Liver (tissue), 9 donors: Measurements from ENCODE around the gene LRMDA. TPM values are rescaled to one million over a fixed set of nuclear protein-coding genes. Genes with fewer than 3 reads are reported as not detected.

ENCODE experiments used
- DNase-seq: peaks from one replicate; pipeline ENCODE4 v3.0.0-alpha.2; 2017; ENCODE audit warnings: low spot score
- H3K27ac ChIP-seq, 2 donors: one replicate each; pipeline ENCODE4 v1.7.0; 2013; ENCODE audit warnings: inconsistent platforms in 2 of 2, low read length in 2 of 2, control low read depth in 1 of 2, low read depth in 1 of 2, mild to moderate bottlenecking in 1 of 2
- H3K27me3 ChIP-seq, 4 donors: one replicate each; pipeline versions ENCODE4 v1.6.1 to v1.7.0; 2013; ENCODE audit warnings: low read length in 3 of 4, inconsistent platforms in 1 of 4, mild to moderate bottlenecking in 1 of 4, moderate library complexity in 1 of 4; ENCODE audit not compliant: control insufficient read depth in 4 of 4, insufficient read depth in 4 of 4
- H3K36me3 ChIP-seq, 4 donors: one replicate each; pipeline versions ENCODE4 v1.6.1 to v1.7.0; 2013; ENCODE audit warnings: low read length in 3 of 4, mild to moderate bottlenecking in 3 of 4, low read depth in 1 of 4, moderate library complexity in 1 of 4; ENCODE audit not compliant: control insufficient read depth in 4 of 4, insufficient read depth in 3 of 4
- H3K4me1 ChIP-seq, 4 donors: one replicate each; pipeline versions ENCODE4 v1.6.1 to v1.7.0; 2013; ENCODE audit warnings: low read length in 3 of 4, mild to moderate bottlenecking in 3 of 4, moderate library complexity in 1 of 4; ENCODE audit not compliant: control insufficient read depth in 4 of 4, insufficient read depth in 4 of 4
- H3K4me3 ChIP-seq, 3 donors: one replicate each; pipeline versions ENCODE4 v1.6.1 to v1.7.0; 2013; ENCODE audit warnings: low read length in 3 of 3, control low read depth in 1 of 3, low read depth in 1 of 3, mild to moderate bottlenecking in 1 of 3
- H3K9ac ChIP-seq, 2 donors: one replicate each; pipeline ENCODE4 v1.7.0; 2013; ENCODE audit warnings: low read length in 2 of 2, mild to moderate bottlenecking in 2 of 2, moderate library complexity in 2 of 2, control low read depth in 1 of 2, low read depth in 1 of 2
- H3K9me3 ChIP-seq, 4 donors: one replicate each; pipeline versions ENCODE4 v1.6.1 to v1.7.0; 2013; ENCODE audit warnings: low read length in 3 of 4; ENCODE audit not compliant: control insufficient read depth in 4 of 4
- EGR1 ChIP-seq, 2 donors: IDR thresholded peaks; 2 replicates each; pipeline ENCODE4 v1.6.1; 2016 to 2018; ENCODE audit warnings: antibody characterized with exemption in 2 of 2, low read depth in 2 of 2
- FOXA1 ChIP-seq: IDR thresholded peaks from 2 replicates; pipeline ENCODE4 v1.6.1; 2016; ENCODE audit warnings: antibody characterized with exemption
- FOXA2 ChIP-seq: IDR thresholded peaks from 2 replicates; pipeline ENCODE4 v1.6.1; 2016; ENCODE audit warnings: antibody characterized with exemption
- GABPA ChIP-seq, 2 donors: IDR thresholded peaks in 1 of 2; conservative IDR thresholded peaks in 1 of 2; 2 replicates each; pipeline ENCODE4 v1.6.1; 2016; ENCODE audit warnings: antibody characterized with exemption in 2 of 2, mild to moderate bottlenecking in 1 of 2, moderate library complexity in 1 of 2
- HNF4A ChIP-seq, 2 donors: conservative IDR thresholded peaks; 2 replicates each; pipeline ENCODE4 v1.6.1; 2016; ENCODE audit warnings: antibody characterized with exemption in 2 of 2, mild to moderate bottlenecking in 2 of 2
- HNF4G ChIP-seq: IDR thresholded peaks from 2 replicates; pipeline ENCODE4 v1.6.1; 2016; ENCODE audit warnings: antibody characterized with exemption
- JUND ChIP-seq, 2 donors: IDR thresholded peaks; 2 replicates each; pipeline ENCODE4 v1.6.1; 2016; ENCODE audit warnings: antibody characterized with exemption in 2 of 2
- NR2F2 ChIP-seq: IDR thresholded peaks from 2 replicates; pipeline ENCODE4 v1.6.1; 2016; ENCODE audit warnings: antibody characterized with exemption
- RAD21 ChIP-seq, 2 donors: IDR thresholded peaks; 2 replicates each; pipeline ENCODE4 v1.6.1; 2016; ENCODE audit warnings: antibody characterized with exemption in 2 of 2, mild to moderate bottlenecking in 2 of 2
- RXRA ChIP-seq, 2 donors: IDR thresholded peaks; 2 replicates each; pipeline ENCODE4 v1.6.1; 2017 to 2018; ENCODE audit warnings: antibody characterized with exemption in 2 of 2, mild to moderate bottlenecking in 1 of 2
- SP1 ChIP-seq: IDR thresholded peaks from 2 replicates; pipeline ENCODE4 v1.6.1; 2018; ENCODE audit warnings: antibody characterized with exemption, mild to moderate bottlenecking
- TAF1 ChIP-seq: conservative IDR thresholded peaks from 2 replicates; pipeline ENCODE4 v1.6.1; 2016; ENCODE audit warnings: antibody characterized with exemption, mild to moderate bottlenecking
- YY1 ChIP-seq: IDR thresholded peaks from 2 replicates; pipeline ENCODE4 v1.6.1; 2016; ENCODE audit warnings: antibody characterized with exemption, mild to moderate bottlenecking
- WGBS: extraction: QIAGEN DNeasy Blood & Tissue Kit; methylation state at CpG from one replicate; pipeline ENCODE4 v1.1.7; 2013; 5-methylcytosine and 5-hydroxymethylcytosine counted together
- polyA plus RNA-seq, 2 donors: library from polyadenylated mRNA; stranded (reverse) in 1 of 2; unstranded in 1 of 2; fragments of 200-250 nt in 1 of 2; fragments of >200 nt in 1 of 2; fragmentation: Nextera tagmentation in 1 of 2; extraction: Ambion mirVana in 1 of 2; gene quantifications; one replicate each; pipeline versions ENCODE4 v1.2.1 to v1.2.3, GENCODE V29; 2013 to 2015
- total RNA-seq, 2 donors: library from RNA; depleted of rRNA; stranded (reverse); fragments of >200 nt; gene quantifications; one replicate each; pipeline ENCODE4 v1.2.3, GENCODE V29; 2014
- TF ChIP-seq, protein P1 (sequence below): IDR thresholded peaks from 2 replicates; pipeline ENCODE4 v1.6.1; 2016; ENCODE audit warnings: antibody characterized with exemption
- TF ChIP-seq, protein P2 (sequence below): IDR thresholded peaks from 2 replicates; pipeline ENCODE4 v1.6.1; 2016; ENCODE audit warnings: antibody characterized with exemption, mild to moderate bottlenecking
- TF ChIP-seq, protein P3 (sequence below): fragments of 150-350 bp; IDR thresholded peaks from 2 replicates; pipeline ENCODE4 v1.5.1; 2017; ENCODE audit warnings: improper control_type of control experiment, low read depth, low read length; ENCODE audit not compliant: missing input control
- TF ChIP-seq, protein P4 (sequence below): IDR thresholded peaks from 2 replicates; pipeline ENCODE4 v1.6.1; 2016; ENCODE audit warnings: antibody characterized with exemption
- TF ChIP-seq, protein P5 (sequence below): IDR thresholded peaks from 2 replicates; pipeline ENCODE4 v1.6.1; 2016; ENCODE audit warnings: antibody characterized with exemption
- donor health status: healthy.
- donor health status: healthy.
- donor health status: healthy.
- donor health status: healthy.
- donor health status: healthy.

The LRMDA gene
- total and polyA plus RNA-seq, 4 donors: 7.9 to 15.8 (median 11.3) TPM

DNA sequence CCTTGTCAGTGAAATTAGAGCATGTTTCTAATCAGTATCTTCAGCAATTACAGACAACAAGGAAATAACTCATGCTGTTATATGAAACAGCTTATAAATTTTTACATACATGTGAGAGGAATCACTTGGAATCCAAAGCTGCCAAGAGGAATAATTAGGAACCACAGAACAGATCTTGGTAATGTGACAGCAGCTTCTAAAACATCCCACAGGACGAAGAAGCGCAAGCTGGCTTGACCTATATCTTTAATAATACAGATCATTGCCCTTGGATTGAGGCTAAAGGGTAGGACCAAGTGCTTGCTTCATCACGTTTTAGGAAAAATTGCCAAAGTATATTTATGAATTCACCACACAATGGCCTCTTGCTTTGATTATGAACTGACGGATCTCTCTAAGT, 869.8 kb downstream of the LRMDA start:
- H3K4me1 ChIP-seq: peaks cover 3 to 8% (median 4%) of the 10 kb centered on the region in 4 donors
- no peak overlapping the region for H3K9ac ChIP-seq
- no peaks in the 10 kb centered on the region for H3K27me3 ChIP-seq
- no peak overlapping the region for H3K27ac ChIP-seq
- no peak for DNase-seq
- no peaks in the 10 kb centered on the region for H3K9me3 ChIP-seq
- 78% methylated on average over 4 of the region's 4 CpGs for WGBS
- no peak overlapping the region for H3K4me3 ChIP-seq
- TF ChIP-seq HNF4G (no peak), RXRA (IDR thresholded peaks at IDR 0.05) (no peak), NR2F2 (no peak), JUND (IDR thresholded peaks at IDR 0.05) (no peak), EGR1 (IDR thresholded peaks at IDR 0.05; ENCODE audit: low read depth in 2 of 2) (no peak)
- TF ChIP-seq, protein P1, sequence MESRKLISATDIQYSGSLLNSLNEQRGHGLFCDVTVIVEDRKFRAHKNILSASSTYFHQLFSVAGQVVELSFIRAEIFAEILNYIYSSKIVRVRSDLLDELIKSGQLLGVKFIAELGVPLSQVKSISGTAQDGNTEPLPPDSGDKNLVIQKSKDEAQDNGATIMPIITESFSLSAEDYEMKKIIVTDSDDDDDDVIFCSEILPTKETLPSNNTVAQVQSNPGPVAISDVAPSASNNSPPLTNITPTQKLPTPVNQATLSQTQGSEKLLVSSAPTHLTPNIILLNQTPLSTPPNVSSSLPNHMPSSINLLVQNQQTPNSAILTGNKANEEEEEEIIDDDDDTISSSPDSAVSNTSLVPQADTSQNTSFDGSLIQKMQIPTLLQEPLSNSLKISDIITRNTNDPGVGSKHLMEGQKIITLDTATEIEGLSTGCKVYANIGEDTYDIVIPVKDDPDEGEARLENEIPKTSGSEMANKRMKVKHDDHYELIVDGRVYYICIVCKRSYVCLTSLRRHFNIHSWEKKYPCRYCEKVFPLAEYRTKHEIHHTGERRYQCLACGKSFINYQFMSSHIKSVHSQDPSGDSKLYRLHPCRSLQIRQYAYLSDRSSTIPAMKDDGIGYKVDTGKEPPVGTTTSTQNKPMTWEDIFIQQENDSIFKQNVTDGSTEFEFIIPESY: no peak
- H3K36me3 ChIP-seq: no peaks in the 10 kb centered on the region

DNA sequence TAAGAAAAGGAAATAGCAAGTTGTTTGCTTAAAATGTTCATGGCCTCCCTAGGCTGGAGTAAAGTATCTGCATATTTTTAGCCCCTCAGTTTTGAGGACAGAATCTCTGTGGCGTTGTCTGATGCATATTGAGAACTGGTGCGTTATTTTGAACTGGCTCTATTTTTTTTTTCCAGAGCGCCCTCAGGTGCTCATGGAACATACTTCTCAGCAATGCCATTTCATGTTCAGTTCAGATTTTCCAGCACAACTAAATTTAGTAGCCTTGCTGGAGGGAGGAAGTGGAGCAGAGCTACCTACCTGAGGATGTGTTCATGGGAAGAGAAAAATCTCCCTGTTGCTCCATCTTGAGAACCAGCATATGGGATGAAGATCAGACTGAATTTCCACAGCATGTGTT, 870.5 kb downstream of the LRMDA start:
- H3K36me3 ChIP-seq: no peaks in the 10 kb centered on the region
- DNase-seq: no peak
- 58% methylated on average over 3 of the region's 3 CpGs for WGBS
- TF ChIP-seq YY1: no peak
- no peak for TF ChIP-seq RXRA (IDR thresholded peaks at IDR 0.05)
- no peak for TF ChIP-seq JUND (IDR thresholded peaks at IDR 0.05)
- peaks cover under 1 to 8% (median 4%) of the 10 kb centered on the region in 4 donors for H3K4me1 ChIP-seq
- no peaks in the 10 kb centered on the region for H3K27me3 ChIP-seq
- H3K9me3 ChIP-seq: no peaks in the 10 kb centered on the region
- H3K27ac ChIP-seq: no peak overlapping the region
- H3K4me3 ChIP-seq: no peak overlapping the region
- no peak overlapping the region for H3K9ac ChIP-seq

DNA sequence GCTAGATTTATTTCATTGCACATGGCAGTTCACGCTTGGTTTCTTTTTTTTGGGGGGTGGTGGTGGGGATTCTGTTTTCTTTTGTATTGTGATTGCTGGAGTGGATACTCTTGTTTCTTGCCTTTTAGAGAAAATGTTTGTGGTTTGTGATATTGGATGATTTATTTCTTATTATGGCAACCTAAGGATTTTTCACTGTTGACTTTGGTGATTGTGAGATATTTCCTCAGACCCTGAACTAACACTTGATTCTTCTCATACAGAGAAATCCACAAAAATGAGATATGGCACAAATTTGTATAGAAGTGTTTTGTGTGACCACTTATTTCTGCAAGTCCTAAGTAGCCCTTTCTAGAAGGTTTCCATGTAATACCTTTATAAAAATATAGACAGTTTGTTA, 871.1 kb downstream of the LRMDA start:
- 98% methylated on average over 1 of the region's 1 CpG for WGBS
- TF ChIP-seq RAD21 (IDR thresholded peaks at IDR 0.05): no peak
- TF ChIP-seq HNF4G: no peak
- TF ChIP-seq JUND (IDR thresholded peaks at IDR 0.05): no peak
- no peak for TF ChIP-seq TAF1
- no peak for TF ChIP-seq EGR1 (IDR thresholded peaks at IDR 0.05; ENCODE audit: low read depth in 2 of 2)
- TF ChIP-seq RXRA (IDR thresholded peaks at IDR 0.05): no peak
- no peak for TF ChIP-seq YY1
- no peak for TF ChIP-seq HNF4A (conservative IDR thresholded peaks at IDR 0.05)
- TF ChIP-seq FOXA1: no peak
- no peak for TF ChIP-seq NR2F2
- TF ChIP-seq, protein P2, sequence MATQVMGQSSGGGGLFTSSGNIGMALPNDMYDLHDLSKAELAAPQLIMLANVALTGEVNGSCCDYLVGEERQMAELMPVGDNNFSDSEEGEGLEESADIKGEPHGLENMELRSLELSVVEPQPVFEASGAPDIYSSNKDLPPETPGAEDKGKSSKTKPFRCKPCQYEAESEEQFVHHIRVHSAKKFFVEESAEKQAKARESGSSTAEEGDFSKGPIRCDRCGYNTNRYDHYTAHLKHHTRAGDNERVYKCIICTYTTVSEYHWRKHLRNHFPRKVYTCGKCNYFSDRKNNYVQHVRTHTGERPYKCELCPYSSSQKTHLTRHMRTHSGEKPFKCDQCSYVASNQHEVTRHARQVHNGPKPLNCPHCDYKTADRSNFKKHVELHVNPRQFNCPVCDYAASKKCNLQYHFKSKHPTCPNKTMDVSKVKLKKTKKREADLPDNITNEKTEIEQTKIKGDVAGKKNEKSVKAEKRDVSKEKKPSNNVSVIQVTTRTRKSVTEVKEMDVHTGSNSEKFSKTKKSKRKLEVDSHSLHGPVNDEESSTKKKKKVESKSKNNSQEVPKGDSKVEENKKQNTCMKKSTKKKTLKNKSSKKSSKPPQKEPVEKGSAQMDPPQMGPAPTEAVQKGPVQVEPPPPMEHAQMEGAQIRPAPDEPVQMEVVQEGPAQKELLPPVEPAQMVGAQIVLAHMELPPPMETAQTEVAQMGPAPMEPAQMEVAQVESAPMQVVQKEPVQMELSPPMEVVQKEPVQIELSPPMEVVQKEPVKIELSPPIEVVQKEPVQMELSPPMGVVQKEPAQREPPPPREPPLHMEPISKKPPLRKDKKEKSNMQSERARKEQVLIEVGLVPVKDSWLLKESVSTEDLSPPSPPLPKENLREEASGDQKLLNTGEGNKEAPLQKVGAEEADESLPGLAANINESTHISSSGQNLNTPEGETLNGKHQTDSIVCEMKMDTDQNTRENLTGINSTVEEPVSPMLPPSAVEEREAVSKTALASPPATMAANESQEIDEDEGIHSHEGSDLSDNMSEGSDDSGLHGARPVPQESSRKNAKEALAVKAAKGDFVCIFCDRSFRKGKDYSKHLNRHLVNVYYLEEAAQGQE: no peak
- TF ChIP-seq, protein P1: no peak
- no peak for TF ChIP-seq SP1
- TF ChIP-seq GABPA (IDR thresholded peaks at IDR 0.05 in 1 of 2, conservative IDR thresholded peaks at IDR 0.05 in 1 of 2): no peak
- TF ChIP-seq, protein P3, sequence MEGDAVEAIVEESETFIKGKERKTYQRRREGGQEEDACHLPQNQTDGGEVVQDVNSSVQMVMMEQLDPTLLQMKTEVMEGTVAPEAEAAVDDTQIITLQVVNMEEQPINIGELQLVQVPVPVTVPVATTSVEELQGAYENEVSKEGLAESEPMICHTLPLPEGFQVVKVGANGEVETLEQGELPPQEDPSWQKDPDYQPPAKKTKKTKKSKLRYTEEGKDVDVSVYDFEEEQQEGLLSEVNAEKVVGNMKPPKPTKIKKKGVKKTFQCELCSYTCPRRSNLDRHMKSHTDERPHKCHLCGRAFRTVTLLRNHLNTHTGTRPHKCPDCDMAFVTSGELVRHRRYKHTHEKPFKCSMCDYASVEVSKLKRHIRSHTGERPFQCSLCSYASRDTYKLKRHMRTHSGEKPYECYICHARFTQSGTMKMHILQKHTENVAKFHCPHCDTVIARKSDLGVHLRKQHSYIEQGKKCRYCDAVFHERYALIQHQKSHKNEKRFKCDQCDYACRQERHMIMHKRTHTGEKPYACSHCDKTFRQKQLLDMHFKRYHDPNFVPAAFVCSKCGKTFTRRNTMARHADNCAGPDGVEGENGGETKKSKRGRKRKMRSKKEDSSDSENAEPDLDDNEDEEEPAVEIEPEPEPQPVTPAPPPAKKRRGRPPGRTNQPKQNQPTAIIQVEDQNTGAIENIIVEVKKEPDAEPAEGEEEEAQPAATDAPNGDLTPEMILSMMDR: no peak
- TF ChIP-seq FOXA2: no peak
- TF ChIP-seq, protein P4, sequence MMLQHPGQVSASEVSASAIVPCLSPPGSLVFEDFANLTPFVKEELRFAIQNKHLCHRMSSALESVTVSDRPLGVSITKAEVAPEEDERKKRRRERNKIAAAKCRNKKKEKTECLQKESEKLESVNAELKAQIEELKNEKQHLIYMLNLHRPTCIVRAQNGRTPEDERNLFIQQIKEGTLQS: no peak
- TF ChIP-seq, protein P5, sequence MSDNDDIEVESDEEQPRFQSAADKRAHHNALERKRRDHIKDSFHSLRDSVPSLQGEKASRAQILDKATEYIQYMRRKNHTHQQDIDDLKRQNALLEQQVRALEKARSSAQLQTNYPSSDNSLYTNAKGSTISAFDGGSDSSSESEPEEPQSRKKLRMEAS: no peak
- no peak overlapping the region for H3K4me3 ChIP-seq
- no peak overlapping the region for H3K9ac ChIP-seq
- H3K27me3 ChIP-seq: no peaks in the 10 kb centered on the region
- peaks cover 0 to 5% (median 4%) of the 10 kb centered on the region in 4 donors for H3K4me1 ChIP-seq
- DNase-seq: no peak
- no peak overlapping the region for H3K27ac ChIP-seq
- H3K9me3 ChIP-seq: no peaks in the 10 kb centered on the region
- H3K36me3 ChIP-seq: no peaks in the 10 kb centered on the region
